KOPT-K1 (cell line): Measurements from ENCODE around the gene KRT83.

ENCODE experiments used
- H3K27ac ChIP-seq: fragments of 200-600 bp; sonication (generic); 2 replicates; pipeline ENCODE4 v1.5.1; 2016; ENCODE audit warnings: antibody characterized with exemption, mild to moderate bottlenecking, low read depth, low read length; ENCODE audit not compliant: poor library complexity, severe bottlenecking
- H3K36me3 ChIP-seq: fragments of 200-600 bp; sonication (generic); 2 replicates; pipeline ENCODE4 v1.5.1; 2017; ENCODE audit warnings: antibody characterized with exemption, mild to moderate bottlenecking, low read length, moderate library complexity; ENCODE audit not compliant: insufficient read depth
- H3K9me3 ChIP-seq: fragments of 200-600 bp; sonication (generic); 2 replicates; pipeline ENCODE4 v1.5.1; 2017; ENCODE audit warnings: antibody characterized with exemption, low read length, mild to moderate bottlenecking; ENCODE audit not compliant: insufficient read depth, poor library complexity, severe bottlenecking

Gene KRT83

DNA sequence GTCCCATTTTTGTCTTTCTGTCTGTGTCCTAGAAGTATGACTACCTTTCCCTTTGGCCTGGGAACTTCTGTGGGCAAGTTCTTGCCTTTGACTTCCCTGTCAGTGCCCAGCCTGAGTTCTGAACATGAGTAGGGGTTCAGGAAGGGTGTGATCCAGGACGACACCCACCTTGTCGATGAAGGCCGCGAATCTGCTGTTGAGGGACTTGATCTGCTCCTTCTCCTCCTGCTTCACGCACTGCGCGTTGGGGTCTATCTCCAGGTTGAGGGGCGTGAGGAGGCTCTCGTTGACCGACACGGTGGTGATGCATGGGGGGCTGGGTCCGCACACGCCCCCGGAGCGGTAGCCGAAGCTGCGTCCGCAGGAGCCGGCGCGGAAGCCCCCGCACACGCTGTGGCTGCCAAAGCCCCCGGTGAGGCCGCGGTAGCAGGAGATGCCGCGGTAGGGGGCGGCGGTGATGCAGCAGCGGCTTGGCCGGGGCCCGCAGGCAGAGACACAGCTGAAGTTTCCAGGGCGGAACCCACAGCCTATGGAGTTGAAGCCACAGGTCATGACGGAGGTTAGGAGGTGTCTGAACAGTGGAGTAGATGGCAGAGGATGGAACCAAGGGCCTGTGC lies at the start of gene KRT83:
Gene KRT83, minus strand, starts transcription at position 615 of the 617 bp plus-strand sequence. Its CDS starts 63 bp downstream, at position 552.
- no peaks in the 10 kb centered on the region for H3K36me3 ChIP-seq

GRCh38 chr12:52369809-52370208 lies 48.6 kb upstream of the KRT83 start:
- Histone ChIP-seq H3K9me3 (peaks cover 8% of the 10 kb centered on the region), H3K27ac (no peak overlapping the region)

More for the DNA sequence above, at the start of gene KRT83:
- no peak within 1 kb of the TSS for H3K27ac ChIP-seq
- no peaks in the 10 kb centered on the region for H3K9me3 ChIP-seq

DNA sequence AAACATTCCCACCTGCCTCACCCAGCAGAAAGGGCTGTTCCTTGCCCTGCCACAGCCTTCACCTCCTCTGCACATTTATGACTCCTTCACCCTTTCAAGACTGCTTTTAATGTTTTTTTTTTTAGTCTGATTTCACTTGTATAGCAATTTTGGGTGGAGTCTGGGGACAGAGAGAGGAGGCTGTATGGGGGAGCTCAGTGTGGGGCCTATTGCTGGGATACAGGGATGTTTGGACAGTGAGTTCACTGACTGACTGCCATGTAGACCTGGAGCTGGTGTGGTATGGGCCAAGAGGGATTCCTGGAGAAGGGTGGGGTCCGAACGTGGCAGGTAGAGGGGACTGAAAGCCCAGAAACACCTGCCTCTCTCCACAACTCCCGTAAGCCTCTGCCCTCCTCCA lies 48.0 kb upstream of the KRT83 start:
- H3K9me3 ChIP-seq = peaks cover 7% of the 10 kb centered on the region
- H3K27ac ChIP-seq = no peak overlapping the region
- H3K36me3 ChIP-seq = no peaks in the 10 kb centered on the region

More at GRCh38 chr12:52369809-52370208, 48.6 kb upstream of the KRT83 start:
- H3K36me3 ChIP-seq = no peaks in the 10 kb centered on the region

- no peaks in the 10 kb centered on the region for H3K9me3 ChIP-seq
- H3K36me3 ChIP-seq = no peaks in the 10 kb centered on the region
- no peak overlapping the region for H3K27ac ChIP-seq
Measured at GRCh38 chr12:52368508-52368907, 47.3 kb upstream of the KRT83 start.

DNA sequence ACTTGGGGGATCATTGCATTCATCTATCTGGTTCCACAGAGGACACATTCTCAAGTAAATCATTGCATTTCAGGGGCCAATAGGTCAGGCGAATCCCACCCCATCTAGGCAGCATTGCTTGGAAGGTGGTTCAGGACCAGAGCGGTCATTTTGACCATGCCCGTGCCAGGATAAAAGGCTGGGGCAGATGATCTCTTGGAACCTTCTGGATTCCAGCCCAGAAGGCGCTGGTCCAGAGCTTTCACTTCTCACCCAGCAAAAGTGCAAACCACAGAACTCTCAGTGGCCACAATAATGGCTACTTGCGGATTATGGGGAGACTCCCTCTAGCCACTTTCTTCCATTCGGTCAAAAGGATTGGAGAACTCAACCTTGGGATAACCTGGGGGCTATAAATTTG lies 46.7 kb upstream of the KRT83 start:
- Histone ChIP-seq H3K36me3 (no peaks in the 10 kb centered on the region), H3K27ac (no peak overlapping the region), H3K9me3 (no peaks in the 10 kb centered on the region)

DNA sequence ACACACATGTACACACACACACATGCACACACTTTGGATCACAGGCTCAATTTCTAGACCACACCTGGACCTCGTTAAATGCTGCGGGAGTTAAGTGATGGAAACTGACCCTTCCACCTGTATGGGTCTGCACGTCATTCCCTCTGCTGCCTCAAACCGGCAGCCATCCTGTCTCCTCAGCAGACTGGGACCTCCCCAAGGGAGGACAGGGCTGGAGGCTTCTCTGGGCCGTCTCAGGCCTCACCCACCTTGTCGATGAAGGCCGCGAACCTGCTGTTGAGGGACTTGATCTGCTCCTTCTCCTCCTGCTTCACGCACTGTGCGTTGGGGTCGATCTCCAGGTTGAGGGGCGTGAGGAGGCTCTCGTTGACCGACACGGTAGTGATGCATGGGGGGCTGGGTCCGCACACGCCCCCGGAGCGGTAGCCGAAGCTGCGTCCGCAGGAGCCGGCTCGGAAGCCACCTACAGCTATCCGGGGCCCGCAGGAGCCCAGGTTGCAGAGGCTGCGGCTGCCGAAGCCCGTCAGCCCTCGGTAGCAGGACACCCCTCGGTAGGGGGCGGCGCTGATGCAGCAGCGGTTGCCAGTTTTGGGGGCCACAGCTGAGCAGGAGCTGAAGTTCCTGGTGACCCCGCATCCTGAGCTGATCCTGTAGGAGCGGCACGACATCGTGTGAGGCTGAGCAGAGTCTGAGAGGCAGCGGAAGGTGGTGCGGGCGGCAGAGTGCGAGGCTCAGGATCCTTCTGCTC lies 45.7 kb upstream of the KRT83 start, which contains the start of gene KRT85:
Gene KRT85, minus strand, starts transcription at position 744 of the 748 bp plus-strand sequence. Its CDS starts 76 bp downstream, at position 668.
- no peaks in the 10 kb centered on the region for H3K9me3 ChIP-seq
- H3K27ac ChIP-seq = no peak within 1 kb of the TSS
- H3K36me3 ChIP-seq = no peaks in the 10 kb centered on the region

GRCh38 chr12:52364901-52365489 lies 43.8 kb upstream of the KRT83 start:
- H3K27ac ChIP-seq = no peak overlapping the region
- no peaks in the 10 kb centered on the region for H3K36me3 ChIP-seq
- no peaks in the 10 kb centered on the region for H3K9me3 ChIP-seq

GRCh38 chr12:52364061-52364460 lies 42.9 kb upstream of the KRT83 start:
- Histone ChIP-seq H3K36me3 (no peaks in the 10 kb centered on the region), H3K27ac (no peak overlapping the region), H3K9me3 (no peaks in the 10 kb centered on the region)

- no peaks in the 10 kb centered on the region for H3K36me3 ChIP-seq
- no peaks in the 10 kb centered on the region for H3K9me3 ChIP-seq
- no peak overlapping the region for H3K27ac ChIP-seq
Measured at GRCh38 chr12:52363111-52363679, 42.0 kb upstream of the KRT83 start.

DNA sequence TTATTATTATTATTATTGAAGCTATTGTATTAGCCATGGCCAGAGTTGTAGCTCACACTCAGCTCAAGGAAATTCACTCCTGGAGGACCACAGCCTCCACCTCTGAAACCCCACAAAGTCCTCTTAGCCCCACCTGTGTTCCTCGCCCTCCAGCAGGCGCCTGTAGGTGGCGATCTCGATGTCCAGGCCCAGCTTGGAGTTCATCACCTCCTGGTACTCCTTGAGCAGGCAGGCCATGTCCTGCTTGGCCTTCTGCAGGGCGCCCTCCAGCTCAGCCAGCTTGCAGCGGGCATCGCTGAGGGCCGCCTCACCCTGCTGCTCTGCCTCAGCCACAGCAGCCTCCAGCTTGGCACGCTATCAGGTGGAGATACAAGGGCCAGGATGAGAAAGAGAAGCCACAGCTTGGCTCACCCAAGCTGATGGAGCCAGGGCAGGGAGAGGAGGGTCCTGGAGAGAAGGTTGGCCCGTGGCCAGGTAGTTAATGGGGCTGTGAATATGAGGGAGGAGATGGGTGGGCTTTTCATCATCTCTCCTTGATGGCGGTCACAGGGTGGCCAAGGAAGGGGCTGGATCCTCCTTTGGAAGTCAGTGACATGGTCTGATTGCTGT lies 41.0 kb upstream of the KRT83 start:
- no peak overlapping the region for H3K27ac ChIP-seq
- H3K9me3 ChIP-seq = no peaks in the 10 kb centered on the region
- H3K36me3 ChIP-seq = no peaks in the 10 kb centered on the region

GRCh38 chr12:52361553-52361952 lies 40.4 kb upstream of the KRT83 start:
- H3K9me3 ChIP-seq = no peaks in the 10 kb centered on the region

GRCh38 chr12:52360663-52361271 lies 39.6 kb upstream of the KRT83 start:
- Histone ChIP-seq H3K36me3 (no peaks in the 10 kb centered on the region), H3K27ac (no peak overlapping the region), H3K9me3 (no peaks in the 10 kb centered on the region)

More at GRCh38 chr12:52361553-52361952, 40.4 kb upstream of the KRT83 start:
- Histone ChIP-seq H3K36me3 (no peaks in the 10 kb centered on the region), H3K27ac (no peak overlapping the region)

- Histone ChIP-seq H3K27ac (no peak overlapping the region), H3K36me3 (no peaks in the 10 kb centered on the region), H3K9me3 (no peaks in the 10 kb centered on the region)
Measured at GRCh38 chr12:52360106-52360662, 39.0 kb upstream of the KRT83 start.

- Histone ChIP-seq H3K36me3 (no peaks in the 10 kb centered on the region), H3K9me3 (no peaks in the 10 kb centered on the region), H3K27ac (no peak overlapping the region)
Measured at GRCh38 chr12:52359621-52360061, 38.4 kb upstream of the KRT83 start.
